ENCODE results near the gene GFER.
A peak's percentile ranks its signal among the peaks of the same experiment; 100 is the strongest.
"Not testable (repeated sequence)": the region's sequence is repeated elsewhere in the genome, so short reads cannot be mapped to it uniquely, and the experiment has no call there.

Gene GFER

GRCh38 chr16:1946495-1947368 lies 37.3 kb upstream of the GFER start:
- H3K4me3 Mint-ChIP-seq: no peak overlapping the region
- peaks cover 22% of the 10 kb centered on the region for H3K4me1 Mint-ChIP-seq
- H3K36me3 Mint-ChIP-seq (ENCODE audit: low read depth): no peaks in the 10 kb centered on the region
- DNase-seq (no peak), ATAC-seq (no peak)
- no peaks in the 10 kb centered on the region for H3K9me3 Mint-ChIP-seq
- H3K27me3 Mint-ChIP-seq: no peaks in the 10 kb centered on the region
- no peak overlapping the region for H3K27ac Mint-ChIP-seq

DNA sequence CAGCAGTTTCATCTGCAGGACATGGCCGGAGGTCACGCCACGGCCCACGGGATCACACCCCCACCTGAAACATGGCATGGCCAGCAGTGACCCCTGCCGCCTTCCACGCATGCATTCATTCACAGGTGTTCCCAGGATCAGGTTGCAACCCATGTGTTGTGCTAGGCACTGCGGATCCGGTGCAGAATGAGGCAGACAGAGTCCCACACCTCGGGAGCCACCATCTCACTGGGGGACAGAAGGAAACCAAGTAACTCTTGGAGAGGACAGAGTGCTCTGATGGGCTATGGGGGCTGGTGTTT lies 36.7 kb upstream of the GFER start:
- no peaks in the 10 kb centered on the region for H3K27me3 Mint-ChIP-seq
- no peaks in the 10 kb centered on the region for H3K9me3 Mint-ChIP-seq
- peaks cover 16% of the 10 kb centered on the region for H3K4me1 Mint-ChIP-seq
- H3K27ac Mint-ChIP-seq: no peak overlapping the region
- DNase-seq: no peak
- H3K36me3 Mint-ChIP-seq (ENCODE audit: low read depth): no peaks in the 10 kb centered on the region
- no peak for ATAC-seq
- H3K4me3 Mint-ChIP-seq: no peak overlapping the region

- no peaks in the 10 kb centered on the region for H3K36me3 Mint-ChIP-seq (ENCODE audit: low read depth)
- ATAC-seq (no peak), DNase-seq (no peak)
- H3K4me3 Mint-ChIP-seq: no peak overlapping the region
- no peak overlapping the region for H3K27ac Mint-ChIP-seq
- H3K4me1 Mint-ChIP-seq: peaks cover 3% of the 10 kb centered on the region
- H3K27me3 Mint-ChIP-seq: no peaks in the 10 kb centered on the region
- no peaks in the 10 kb centered on the region for H3K9me3 Mint-ChIP-seq
These were observed 34.5 kb upstream of the GFER start for GRCh38 chr16:1949507-1949906.

DNA sequence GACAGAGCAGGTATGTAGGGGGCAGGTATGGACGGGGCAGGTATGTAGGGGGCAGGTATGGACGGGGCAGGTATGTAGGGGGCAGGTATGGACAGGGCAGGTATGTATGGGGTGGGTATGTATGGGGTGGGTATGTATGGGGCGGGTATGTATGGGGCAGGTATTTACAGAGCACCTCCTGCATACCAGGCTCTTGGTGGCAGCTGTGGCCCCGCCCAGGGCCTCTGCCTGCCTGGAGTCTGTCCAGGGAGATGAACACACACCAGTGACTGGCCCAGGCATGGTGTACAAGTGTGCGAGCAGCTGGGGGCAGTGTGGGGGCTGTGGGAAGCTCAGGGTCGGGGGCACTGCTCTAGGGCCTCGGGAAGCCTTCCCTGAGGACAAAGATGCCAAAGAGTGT lies 33.9 kb upstream of the GFER start:
- DNase-seq (no peak), ATAC-seq (no peak)
- Mint-ChIP-seq H3K4me3 (no peak overlapping the region), H3K27me3 (no peaks in the 10 kb centered on the region), H3K27ac (no peak overlapping the region), H3K9me3 (no peaks in the 10 kb centered on the region), H3K4me1 (peaks cover 3% of the 10 kb centered on the region), H3K36me3 (ENCODE audit: low read depth) (no peaks in the 10 kb centered on the region)

DNA sequence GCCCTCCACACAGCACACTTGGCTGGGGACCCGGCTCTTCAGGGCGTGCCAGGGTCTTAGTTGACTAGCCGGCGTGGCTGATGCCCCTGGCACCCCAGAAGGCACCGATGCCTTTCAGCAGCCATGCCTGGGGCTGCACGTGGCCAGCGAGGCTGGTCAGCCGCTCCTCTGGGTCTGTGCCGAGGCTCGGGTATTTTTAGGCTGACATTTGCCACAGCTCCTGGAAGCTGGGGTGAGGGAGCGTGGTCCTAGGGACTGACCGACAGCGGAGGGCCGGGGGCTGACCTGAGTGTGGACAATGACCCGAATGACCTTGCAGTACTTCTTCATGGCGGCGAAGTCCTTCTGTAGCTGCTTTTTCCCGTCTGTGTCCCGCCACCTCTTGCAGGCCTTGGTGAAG lies 33.4 kb upstream of the GFER start:
- ATAC-seq: no peak
- Mint-ChIP-seq H3K9me3 (no peaks in the 10 kb centered on the region), H3K4me1 (peaks cover 3% of the 10 kb centered on the region), H3K36me3 (ENCODE audit: low read depth) (no peaks in the 10 kb centered on the region), H3K27ac (no peak overlapping the region), H3K4me3 (no peak overlapping the region), H3K27me3 (no peaks in the 10 kb centered on the region)
- DNase-seq: no peak

DNA sequence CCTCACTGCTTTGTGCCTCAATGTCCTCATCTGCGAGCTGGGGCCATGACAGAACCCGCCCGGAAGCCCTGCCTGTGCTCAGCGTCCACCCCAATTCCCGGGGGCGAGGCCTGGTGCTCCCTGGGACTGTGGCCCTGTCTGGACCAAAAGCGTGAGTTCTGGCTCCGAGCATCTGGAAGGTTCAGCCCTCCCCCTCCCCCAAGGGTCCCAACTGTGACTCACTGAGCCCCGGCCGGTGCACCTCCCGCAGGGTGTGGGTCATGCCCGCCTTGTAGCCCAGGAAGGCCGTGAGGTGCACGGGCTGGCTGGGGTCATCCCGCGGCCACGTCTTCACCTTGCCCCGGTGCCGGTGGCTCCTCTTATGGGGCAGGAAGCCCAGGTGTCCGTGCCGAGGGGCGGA lies 30.3 kb upstream of the GFER start:
- DNase-seq: no peak
- Mint-ChIP-seq H3K27ac (no peak overlapping the region), H3K27me3 (no peaks in the 10 kb centered on the region), H3K36me3 (ENCODE audit: low read depth) (no peaks in the 10 kb centered on the region), H3K4me1 (peaks cover 3% of the 10 kb centered on the region), H3K9me3 (no peaks in the 10 kb centered on the region), H3K4me3 (no peak overlapping the region)
- no peak for ATAC-seq

DNA sequence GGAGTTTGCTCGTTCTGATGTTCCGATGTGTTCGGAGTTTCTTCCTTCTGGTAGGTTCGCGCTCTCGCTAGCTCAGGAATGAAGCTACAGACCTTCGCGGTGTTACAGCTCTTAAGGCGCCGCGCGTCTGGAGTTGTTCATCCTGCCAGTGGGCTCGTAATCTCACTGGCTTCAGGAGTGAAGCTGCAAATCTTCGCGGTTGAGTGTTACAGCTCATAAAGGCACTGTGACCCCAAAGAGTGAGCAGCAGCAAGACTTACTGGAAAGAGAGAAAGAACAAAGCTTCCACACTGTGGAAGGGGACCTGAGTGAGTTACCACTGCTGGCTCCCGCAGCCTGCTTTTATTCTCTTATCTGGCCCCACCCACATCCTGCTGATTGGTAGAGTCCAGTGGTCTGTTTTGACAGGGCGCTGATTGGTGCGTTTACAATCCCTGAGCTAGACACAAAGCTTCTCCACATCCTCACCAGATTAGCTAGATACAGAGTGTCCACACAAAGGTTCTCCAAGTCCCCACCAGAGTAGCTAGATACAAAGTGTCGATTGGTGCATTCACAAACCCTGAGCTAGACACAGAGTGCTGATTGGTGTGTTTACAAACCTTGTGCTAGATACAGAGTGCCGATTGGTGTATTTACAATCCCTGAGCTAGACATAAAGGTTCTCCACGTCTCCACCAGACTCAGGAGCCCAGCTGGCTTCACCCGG lies 26.4 kb upstream of the GFER start:
- Mint-ChIP-seq H3K4me1 (peaks cover 28% of the 10 kb centered on the region), H3K36me3 (ENCODE audit: low read depth) (peaks cover 25% of the 10 kb centered on the region)
- not testable (repeated sequence) for ATAC-seq, H3K27me3 Mint-ChIP-seq, H3K4me3 Mint-ChIP-seq, H3K27ac Mint-ChIP-seq, H3K9me3 Mint-ChIP-seq
- DNase-seq: peak; percentile 1

DNA sequence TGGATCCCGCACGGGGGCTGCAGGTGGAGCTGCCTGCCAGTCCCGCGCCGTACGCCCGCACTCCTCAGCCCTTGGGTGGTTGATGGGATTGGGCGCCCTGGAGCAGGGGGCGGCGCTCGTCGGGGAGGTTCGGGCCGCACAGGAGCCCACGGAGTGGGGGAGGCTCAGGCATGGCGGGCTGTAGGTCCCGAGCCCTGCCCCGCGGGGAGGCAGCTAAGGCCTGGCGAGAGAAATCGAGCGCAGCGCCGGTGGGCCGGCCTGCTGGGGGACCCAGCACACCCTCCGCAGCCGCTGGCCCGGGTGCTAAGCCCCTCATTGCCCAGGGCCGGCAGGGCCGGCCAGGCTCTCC lies 25.9 kb upstream of the GFER start:
- H3K27ac Mint-ChIP-seq, DNase-seq, H3K27me3 Mint-ChIP-seq, H3K9me3 Mint-ChIP-seq, ATAC-seq, H3K4me3 Mint-ChIP-seq: not testable (repeated sequence)
- peaks cover 29% of the 10 kb centered on the region for H3K4me1 Mint-ChIP-seq
- peaks cover 31% of the 10 kb centered on the region for H3K36me3 Mint-ChIP-seq (ENCODE audit: low read depth)

DNA sequence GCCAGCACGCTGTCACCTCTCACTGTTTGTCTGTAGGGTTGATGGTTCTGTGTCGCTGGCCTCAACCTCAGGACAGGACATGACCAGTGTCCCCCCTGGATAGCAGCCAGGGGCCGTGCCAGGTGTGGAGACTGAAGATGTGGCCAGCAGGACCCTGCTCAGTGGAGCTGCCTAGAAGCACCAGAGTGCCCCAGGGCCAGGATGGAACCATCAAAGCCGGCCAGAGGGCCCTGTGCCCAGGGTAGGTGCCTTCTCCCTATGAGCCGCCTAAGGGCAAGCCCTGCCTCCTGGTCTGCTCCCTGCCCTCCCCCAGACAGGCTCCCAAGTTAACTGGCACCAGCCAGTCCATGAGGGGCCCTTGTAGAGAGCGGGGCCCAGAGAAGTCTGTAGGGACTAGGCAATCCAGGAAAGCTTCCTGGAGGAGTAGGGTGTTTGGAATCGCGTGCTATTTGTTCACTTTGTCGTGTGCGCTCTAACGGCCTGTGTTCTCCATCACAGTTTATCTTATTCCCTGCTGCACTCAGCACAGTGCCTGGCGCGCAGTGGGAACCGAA lies 25.2 kb upstream of the GFER start:
- ATAC-seq (no peak), DNase-seq (no peak)
- Mint-ChIP-seq H3K36me3 (ENCODE audit: low read depth) (peaks cover 37% of the 10 kb centered on the region), H3K4me3 (peak overlapping the region; percentile 100), H3K9me3 (no peaks in the 10 kb centered on the region), H3K27me3 (no peaks in the 10 kb centered on the region), H3K27ac (peak overlapping the region; percentile 100), H3K4me1 (peaks cover 33% of the 10 kb centered on the region)

GRCh38 chr16:1959269-1960039 lies 24.5 kb upstream of the GFER start, which contains the start of gene NDUFB10:
Gene NDUFB10, plus strand, starts transcription at chr16:1959538. Its CDS starts 87 bp downstream, at chr16:1959625.
- peak; percentile 97 for DNase-seq
- peaks cover 36% of the 10 kb centered on the region for H3K4me1 Mint-ChIP-seq
- peak; percentile 72 for ATAC-seq
- peak within 1 kb of the TSS; percentile 100 for H3K4me3 Mint-ChIP-seq
- H3K27ac Mint-ChIP-seq: peak within 1 kb of the TSS; percentile 100
- H3K9me3 Mint-ChIP-seq: no peaks in the 10 kb centered on the region
- peaks cover 43% of the 10 kb centered on the region for H3K36me3 Mint-ChIP-seq (ENCODE audit: low read depth)
- H3K27me3 Mint-ChIP-seq: no peaks in the 10 kb centered on the region

GRCh38 chr16:1960665-1961630 lies 23.0 kb upstream of the GFER start:
- ATAC-seq: peak; percentile 31
- Mint-ChIP-seq H3K4me1 (peaks cover 45% of the 10 kb centered on the region), H3K27ac (peak overlapping the region; percentile 100), H3K27me3 (no peaks in the 10 kb centered on the region), H3K9me3 (no peaks in the 10 kb centered on the region), H3K36me3 (ENCODE audit: low read depth) (peaks cover 52% of the 10 kb centered on the region), H3K4me3 (peak overlapping the region; percentile 100)
- peak; percentile 64 for DNase-seq

DNA sequence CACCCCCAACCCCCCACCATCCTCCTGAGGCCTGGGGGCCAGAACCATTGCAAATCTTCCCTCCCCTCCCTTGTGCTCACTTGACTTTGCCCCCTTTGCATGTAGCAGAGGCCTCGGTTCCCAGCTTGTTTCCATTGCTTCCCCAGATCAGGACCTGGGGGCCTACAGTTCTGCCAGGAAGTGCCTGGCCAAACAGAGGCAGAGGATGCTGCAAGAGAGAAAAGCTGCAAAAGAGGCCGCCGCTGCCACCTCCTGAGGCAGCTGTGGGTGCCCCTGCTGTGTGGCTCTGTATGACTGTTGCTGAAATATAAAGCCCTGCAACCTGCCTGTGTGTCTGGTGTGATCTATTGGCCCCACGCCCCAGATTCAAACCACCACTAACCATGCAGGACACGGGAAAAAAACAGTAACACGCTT lies 22.3 kb upstream of the GFER start:
- Mint-ChIP-seq H3K36me3 (ENCODE audit: low read depth) (peaks cover 52% of the 10 kb centered on the region), H3K4me1 (peaks cover 45% of the 10 kb centered on the region), H3K27ac (peak overlapping the region; percentile 100), H3K27me3 (no peaks in the 10 kb centered on the region), H3K9me3 (no peaks in the 10 kb centered on the region), H3K4me3 (peak overlapping the region; percentile 100)
- DNase-seq: peak; percentile 38
- ATAC-seq: no peak

DNA sequence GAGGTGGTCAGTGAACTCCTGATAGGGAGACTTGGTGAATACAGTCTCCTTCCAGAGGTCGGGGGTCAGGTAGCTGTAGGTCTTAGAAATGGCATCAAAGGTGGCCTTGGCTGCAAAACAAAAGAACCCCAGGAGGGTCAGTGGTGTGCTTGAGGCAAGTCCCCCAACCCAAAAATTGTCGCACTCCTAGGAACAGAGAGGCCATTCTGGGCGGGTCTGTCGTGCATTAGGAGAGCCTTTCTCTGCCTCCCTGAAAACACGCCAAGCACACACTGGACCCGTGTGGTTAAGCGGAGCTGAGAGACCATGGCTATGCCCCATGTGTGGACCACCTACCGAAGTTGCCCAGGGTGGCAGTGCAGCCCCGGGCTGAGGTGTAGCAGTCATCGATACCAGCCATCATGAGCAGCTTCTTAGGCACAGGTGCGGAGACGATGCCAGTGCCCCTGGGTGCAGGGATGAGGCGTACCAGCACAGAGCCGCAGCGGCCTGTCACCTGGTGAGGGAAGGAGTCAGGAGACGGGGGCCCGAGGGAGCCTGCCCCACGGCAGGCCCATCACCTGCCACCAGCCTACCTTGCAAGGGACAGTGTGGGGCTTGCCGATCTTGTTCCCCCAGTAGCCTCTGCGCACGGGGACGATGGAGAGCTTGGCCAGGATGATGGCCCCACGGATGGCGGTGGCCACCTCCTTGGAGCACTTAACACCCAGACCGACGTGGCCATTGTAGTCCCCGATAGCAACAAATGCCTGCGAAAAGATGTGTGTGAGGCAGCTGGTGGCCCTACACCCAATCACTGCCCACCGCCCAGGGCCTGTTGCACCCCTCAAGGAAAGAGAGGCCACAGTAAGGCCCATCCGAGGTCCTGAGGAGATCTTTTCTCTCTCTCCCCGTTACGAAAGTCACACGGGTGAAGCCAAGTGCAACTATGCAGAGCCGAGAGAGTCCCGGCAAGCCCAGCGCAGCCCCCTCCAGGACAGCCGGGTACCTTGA lies 21.5 kb upstream of the GFER start:
- Mint-ChIP-seq H3K27ac (peak overlapping the region; percentile 100), H3K4me1 (peaks cover 45% of the 10 kb centered on the region), H3K36me3 (ENCODE audit: low read depth) (peaks cover 52% of the 10 kb centered on the region), H3K4me3 (peak overlapping the region; percentile 100)
- not testable (repeated sequence) for ATAC-seq, H3K27me3 Mint-ChIP-seq, H3K9me3 Mint-ChIP-seq
- peak; percentile 14 for DNase-seq

Data from activated naive CD8-positive, alpha-beta T cell treated with anti-CD3 and anti-CD28 coated beads, Interleukin-2, amount 50 U/mL, for 24 hours (primary cell).